Endodermal cell (in vitro differentiated cells): ENCODE results near the gene PCDHA1. TPM values are rescaled to one million over a fixed set of nuclear protein-coding genes. Genes with fewer than 3 reads are reported as not detected.

Source experiments
- DNase-seq: peaks from one replicate; pipeline ENCODE4 v3.0.0-alpha.2; 2017
- H3K27ac ChIP-seq: 2 replicates; pipeline ENCODE4 v1.5.1; 2013; ENCODE audit warnings: mild to moderate bottlenecking, low read depth, low read length, moderate library complexity
- H3K27me3 ChIP-seq: 2 replicates; pipeline ENCODE4 v1.6.1; 2013; ENCODE audit warnings: mild to moderate bottlenecking, low read length, moderate library complexity; ENCODE audit not compliant: insufficient read depth, control insufficient read depth, poor library complexity, severe bottlenecking
- H3K36me3 ChIP-seq: 2 replicates; pipeline ENCODE4 v1.7.0; 2013; ENCODE audit warnings: mild to moderate bottlenecking, low read length, moderate library complexity; ENCODE audit not compliant: control insufficient read depth, insufficient read depth
- H3K4me1 ChIP-seq: one replicate; pipeline ENCODE4 v1.7.0; 2013; ENCODE audit warnings: low read length; ENCODE audit not compliant: control insufficient read depth, insufficient read depth
- H3K4me3 ChIP-seq: 2 replicates; pipeline ENCODE4 v1.5.1; 2013; ENCODE audit warnings: mild to moderate bottlenecking, low read length, moderate library complexity
- H3K9ac ChIP-seq: 2 replicates; pipeline ENCODE4 v1.6.1; 2013; ENCODE audit warnings: mild to moderate bottlenecking, low read length, moderate library complexity; ENCODE audit not compliant: poor library complexity, severe bottlenecking; ENCODE audit errors: extremely low read depth
- H3K9me3 ChIP-seq: 2 replicates; pipeline ENCODE4 v1.6.1; 2013; ENCODE audit warnings: mild to moderate bottlenecking, low read length, moderate library complexity; ENCODE audit not compliant: control insufficient read depth
- H3K27ac Mint-ChIP-seq: 2 replicates; pipeline ENCODE4 v1.8.0; 2020; ENCODE audit warnings: mixed read lengths
- H3K27me3 Mint-ChIP-seq: 2 replicates; pipeline ENCODE4 v1.8.0; 2021; ENCODE audit warnings: mild to moderate bottlenecking, mixed read lengths; ENCODE audit not compliant: insufficient read depth
- H3K36me3 Mint-ChIP-seq: 2 replicates; pipeline ENCODE4 v1.8.0; 2020; ENCODE audit warnings: low read depth, mixed read lengths
- H3K4me1 Mint-ChIP-seq: 2 replicates; pipeline ENCODE4 v1.8.0; 2020; ENCODE audit warnings: mixed read lengths
- H3K4me3 Mint-ChIP-seq: 2 replicates; pipeline ENCODE4 v1.8.0; 2020; ENCODE audit warnings: mild to moderate bottlenecking, moderate library complexity, mixed read lengths
- H3K9me3 Mint-ChIP-seq: 2 replicates; pipeline ENCODE4 v1.8.0; 2020; ENCODE audit warnings: mild to moderate bottlenecking, mixed read lengths
- WGBS, 2 experiments: methylation state at CpG; one replicate each; pipeline versions ENCODE4 v1.1.5 to v1.1.7; 2013; ENCODE audit warnings: missing lambda C conversion rate in 2 of 2, mixed read lengths in 1 of 2; ENCODE audit not compliant: insufficient coverage in 1 of 2, insufficient read length in 1 of 2; 5-methylcytosine and 5-hydroxymethylcytosine counted together
- total RNA-seq, 2 donors: library from RNA; stranded (reverse); fragmentation: NEBNext Ultra II Directional in 1 of 2; extraction: Animal tissue kit (Norgen Biotek cat#: 25700) in 1 of 2; gene quantifications; 2 replicates in 1 of 2; 3 replicates in 1 of 2; pipeline ENCODE4 v1.2.1, GENCODE V29; 2021
- TF ChIP-seq, protein P1 (sequence below): fragments of 200-600 bp; sonication (generic); conservative IDR thresholded peaks from 2 replicates; pipeline ENCODE4 v1.5.0; 2021; ENCODE audit warnings: antibody characterized with exemption, mild to moderate bottlenecking

Gene PCDHA1
- total RNA-seq, 2 donors from 2014 or later = 0.18 to 2.9 TPM

DNA sequence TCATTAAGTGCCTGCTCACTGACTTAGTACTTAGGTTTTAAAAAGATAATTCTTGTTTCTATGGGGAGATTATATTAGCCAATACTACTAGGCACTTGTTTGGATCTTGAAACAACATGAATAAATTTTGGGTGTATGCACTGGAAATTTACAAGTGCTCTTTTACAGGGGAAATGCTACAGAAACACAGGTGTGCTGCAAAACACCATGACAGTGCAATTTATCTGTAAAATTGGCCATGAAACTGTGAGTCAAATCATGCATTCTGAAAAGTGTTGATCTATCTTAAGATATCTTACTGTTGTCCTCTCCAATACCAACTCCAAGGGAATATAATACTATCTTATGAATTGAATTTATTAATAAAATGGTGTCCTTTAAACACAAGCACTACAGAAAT, 253.1 kb downstream of the PCDHA1 start:
- no peak overlapping the region for H3K4me3 ChIP-seq

GRCh38 chr5:141039517-141039916, 253.6 kb downstream of the PCDHA1 start:
- TF ChIP-seq, protein P1, sequence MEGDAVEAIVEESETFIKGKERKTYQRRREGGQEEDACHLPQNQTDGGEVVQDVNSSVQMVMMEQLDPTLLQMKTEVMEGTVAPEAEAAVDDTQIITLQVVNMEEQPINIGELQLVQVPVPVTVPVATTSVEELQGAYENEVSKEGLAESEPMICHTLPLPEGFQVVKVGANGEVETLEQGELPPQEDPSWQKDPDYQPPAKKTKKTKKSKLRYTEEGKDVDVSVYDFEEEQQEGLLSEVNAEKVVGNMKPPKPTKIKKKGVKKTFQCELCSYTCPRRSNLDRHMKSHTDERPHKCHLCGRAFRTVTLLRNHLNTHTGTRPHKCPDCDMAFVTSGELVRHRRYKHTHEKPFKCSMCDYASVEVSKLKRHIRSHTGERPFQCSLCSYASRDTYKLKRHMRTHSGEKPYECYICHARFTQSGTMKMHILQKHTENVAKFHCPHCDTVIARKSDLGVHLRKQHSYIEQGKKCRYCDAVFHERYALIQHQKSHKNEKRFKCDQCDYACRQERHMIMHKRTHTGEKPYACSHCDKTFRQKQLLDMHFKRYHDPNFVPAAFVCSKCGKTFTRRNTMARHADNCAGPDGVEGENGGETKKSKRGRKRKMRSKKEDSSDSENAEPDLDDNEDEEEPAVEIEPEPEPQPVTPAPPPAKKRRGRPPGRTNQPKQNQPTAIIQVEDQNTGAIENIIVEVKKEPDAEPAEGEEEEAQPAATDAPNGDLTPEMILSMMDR = no peak
- Histone ChIP-seq H3K4me1 (no peaks in the 10 kb centered on the region), H3K4me3 (peak overlapping the region; percentile 98), H3K27me3 (peaks cover 7% of the 10 kb centered on the region), H3K36me3 (no peaks in the 10 kb centered on the region), H3K27ac (no peak overlapping the region), H3K9ac (no peak overlapping the region), H3K9me3 (no peaks in the 10 kb centered on the region)
- Mint-ChIP-seq H3K4me3 (no peak overlapping the region), H3K4me1 (no peaks in the 10 kb centered on the region), H3K9me3 (no peaks in the 10 kb centered on the region), H3K27ac (no peak overlapping the region), H3K27me3 (peaks cover 4% of the 10 kb centered on the region), H3K36me3 (no peaks in the 10 kb centered on the region)
- WGBS, 2 experiments = 77 to 86% methylated on average over 1 to 3 of the region's 3 CpGs
- no peak for DNase-seq

More for the DNA sequence above, 253.1 kb downstream of the PCDHA1 start:
- Mint-ChIP-seq H3K9me3 (no peaks in the 10 kb centered on the region), H3K27ac (no peak overlapping the region), H3K4me1 (no peaks in the 10 kb centered on the region), H3K27me3 (peaks cover 2% of the 10 kb centered on the region), H3K4me3 (no peak overlapping the region), H3K36me3 (no peaks in the 10 kb centered on the region)
- H3K4me1 ChIP-seq = no peaks in the 10 kb centered on the region
- H3K27me3 ChIP-seq = peaks cover 7% of the 10 kb centered on the region
- no peaks in the 10 kb centered on the region for H3K9me3 ChIP-seq
- TF ChIP-seq, protein P1 = no peak
- DNase-seq = no peak
- no peak overlapping the region for H3K27ac ChIP-seq
- H3K9ac ChIP-seq = no peak overlapping the region
- H3K36me3 ChIP-seq = no peaks in the 10 kb centered on the region

- Mint-ChIP-seq H3K27me3 (peaks cover 10% of the 10 kb centered on the region), H3K9me3 (no peaks in the 10 kb centered on the region), H3K4me3 (no peak overlapping the region), H3K27ac (no peak overlapping the region), H3K4me1 (no peaks in the 10 kb centered on the region), H3K36me3 (no peaks in the 10 kb centered on the region)
- TF ChIP-seq, protein P1 = peak; percentile 93
- Histone ChIP-seq H3K9ac (peak overlapping the region; percentile 86), H3K9me3 (no peaks in the 10 kb centered on the region), H3K4me1 (no peaks in the 10 kb centered on the region), H3K27ac (peak overlapping the region; percentile 97), H3K27me3 (peaks cover 7% of the 10 kb centered on the region), H3K4me3 (peak overlapping the region; percentile 98), H3K36me3 (no peaks in the 10 kb centered on the region)
- peak; percentile 90 for DNase-seq
- WGBS, 2 experiments = 1 to 2% methylated on average over 13 to 24 of the region's 24 CpGs
These were observed 254.3 kb downstream of the PCDHA1 start for GRCh38 chr5:141040093-141040770.
